HepG2 (cell line): Measurements from ENCODE around the gene CMTM1. TPM values are rescaled to one million over a fixed set of nuclear protein-coding genes. Genes with fewer than 3 reads are reported as not detected.

Experiments
- ATAD3A ChIP-seq: sonication (generic); formaldehyde crosslinking; IDR thresholded peaks from 2 replicates; pipeline ENCODE4 v1.4.0; 2020; ENCODE audit warnings: missing genetic modification reagents
- EZH2 ChIP-seq: conservative IDR thresholded peaks from 2 replicates; pipeline ENCODE4 v1.6.1; 2012; ENCODE audit warnings: mild to moderate bottlenecking, low read depth, low read length, moderate library complexity
- FOXA1 ChIP-seq, 2 experiments: fragments of 450-650 bp in 1 of 2; sonication (generic) in 1 of 2; formaldehyde crosslinking in 1 of 2; IDR thresholded peaks; 2 replicates each; pipeline versions ENCODE4 v1.4.0 to v1.6.1; 2016 to 2020; ENCODE audit warnings: missing genetic modification reagents in 1 of 2
- MXD4 ChIP-seq: IDR thresholded peaks from 2 replicates; pipeline ENCODE4 v1.6.1; 2016; ENCODE audit warnings: mild to moderate bottlenecking, missing biosample characterization, missing genetic modification reagents
- NFE2L2 ChIP-seq: fragments of 150-350 bp; IDR thresholded peaks from 2 replicates; pipeline ENCODE4 v1.6.1; 2014; ENCODE audit warnings: low read length
- PLRG1 ChIP-seq: fragments of 450-650 bp; conservative IDR thresholded peaks from 2 replicates; pipeline ENCODE4 v1.6.1; 2016
- RAD21 ChIP-seq: fragments of 450-650 bp; formaldehyde crosslinking; IDR thresholded peaks from 2 replicates; pipeline ENCODE4 v1.5.0; 2020; ENCODE audit warnings: mild to moderate bottlenecking
- SMYD3 ChIP-seq: sonication (generic); formaldehyde crosslinking; IDR thresholded peaks from 2 replicates; pipeline ENCODE4 v1.8.1; 2023; ENCODE audit warnings: mild to moderate bottlenecking, missing genetic modification reagents
- TCF12 ChIP-seq, 2 experiments: fragments of 450-650 bp in 1 of 2; sonication (generic) in 1 of 2; formaldehyde crosslinking in 1 of 2; IDR thresholded peaks; 2 replicates each; pipeline versions ENCODE4 v1.6.1 to v1.8.0; 2017 to 2022; ENCODE audit warnings: antibody characterized with exemption in 1 of 2, mild to moderate bottlenecking in 1 of 2, missing genetic modification reagents in 1 of 2, moderate library complexity in 1 of 2
- ZFP36L1 ChIP-seq: sonication (generic); formaldehyde crosslinking; IDR thresholded peaks from 2 replicates; pipeline ENCODE4 v1.8.0; 2022; ENCODE audit warnings: mild to moderate bottlenecking, missing genetic modification reagents, moderate library complexity
- ZFP41 ChIP-seq: sonication (generic); formaldehyde crosslinking; IDR thresholded peaks from 2 replicates; pipeline ENCODE4 v1.4.0; 2020; ENCODE audit warnings: mild to moderate bottlenecking, missing genetic modification reagents, borderline replicate concordance
- ZNF766 ChIP-seq: sonication (generic); formaldehyde crosslinking; IDR thresholded peaks from 2 replicates; pipeline ENCODE4 v1.5.0; 2020; ENCODE audit warnings: missing genetic modification reagents, borderline replicate concordance
- polyA plus RNA-seq, 8 experiments: library from polyadenylated mRNA; depleted of rRNA in 3 of 8; stranded (reverse) in 7 of 8; unstranded in 1 of 8; fragments of >200 nt; fragmentation: Illumina TruSeq in 4 of 8; extraction: Trizol in 4 of 8; gene quantifications; 2 replicates each; pipeline versions ENCODE4 v1.2.1 to v1.2.3, GENCODE V29; 2011 to 2016; ENCODE audit warnings: low read depth in 4 of 8, missing spikeins in 1 of 8, mixed read lengths in 1 of 8; ENCODE audit not compliant: insufficient read depth in 1 of 8
- total RNA-seq, 5 experiments: library from RNA; depleted of rRNA; stranded (reverse); fragments of >200 nt; fragmentation: Illumina TruSeq; extraction: Trizol; gene quantifications; 2 replicates each; pipeline ENCODE4 v1.2.3, GENCODE V29; 2016; ENCODE audit warnings: low read depth in 1 of 5
- TF ChIP-seq, protein P1 (sequence below): sonication (generic); formaldehyde crosslinking; IDR thresholded peaks from 2 replicates; pipeline ENCODE4 v1.4.0; 2020; ENCODE audit warnings: mild to moderate bottlenecking, missing genetic modification reagents
- TF ChIP-seq, protein P2 (sequence below): sonication (generic); formaldehyde crosslinking; IDR thresholded peaks from 2 replicates; pipeline ENCODE4 v1.4.0; 2020; ENCODE audit warnings: mild to moderate bottlenecking, missing genetic modification reagents
- TF ChIP-seq, protein P3 (sequence below): sonication (generic); formaldehyde crosslinking; conservative IDR thresholded peaks from 2 replicates; pipeline ENCODE4 v1.4.0; 2020; ENCODE audit warnings: mild to moderate bottlenecking, missing genetic modification reagents, moderate library complexity
- TF ChIP-seq, protein P4 (sequence below): sonication (generic); formaldehyde crosslinking; IDR thresholded peaks from 2 replicates; pipeline ENCODE4 v1.5.0; 2020; ENCODE audit warnings: mild to moderate bottlenecking, missing genetic modification reagents, borderline replicate concordance
- TF ChIP-seq, protein P5 (sequence below): sonication (generic); formaldehyde crosslinking; IDR thresholded peaks from 2 replicates; pipeline ENCODE4 v1.9.0; 2022; ENCODE audit warnings: low read depth, missing genetic modification reagents

Gene CMTM1
- total and polyA plus RNA-seq, 2 of the 13 experiments (the other 11 are each of a cell fraction or from before 2014, with no cell fraction given) = 1.7 to 2.9 TPM

DNA sequence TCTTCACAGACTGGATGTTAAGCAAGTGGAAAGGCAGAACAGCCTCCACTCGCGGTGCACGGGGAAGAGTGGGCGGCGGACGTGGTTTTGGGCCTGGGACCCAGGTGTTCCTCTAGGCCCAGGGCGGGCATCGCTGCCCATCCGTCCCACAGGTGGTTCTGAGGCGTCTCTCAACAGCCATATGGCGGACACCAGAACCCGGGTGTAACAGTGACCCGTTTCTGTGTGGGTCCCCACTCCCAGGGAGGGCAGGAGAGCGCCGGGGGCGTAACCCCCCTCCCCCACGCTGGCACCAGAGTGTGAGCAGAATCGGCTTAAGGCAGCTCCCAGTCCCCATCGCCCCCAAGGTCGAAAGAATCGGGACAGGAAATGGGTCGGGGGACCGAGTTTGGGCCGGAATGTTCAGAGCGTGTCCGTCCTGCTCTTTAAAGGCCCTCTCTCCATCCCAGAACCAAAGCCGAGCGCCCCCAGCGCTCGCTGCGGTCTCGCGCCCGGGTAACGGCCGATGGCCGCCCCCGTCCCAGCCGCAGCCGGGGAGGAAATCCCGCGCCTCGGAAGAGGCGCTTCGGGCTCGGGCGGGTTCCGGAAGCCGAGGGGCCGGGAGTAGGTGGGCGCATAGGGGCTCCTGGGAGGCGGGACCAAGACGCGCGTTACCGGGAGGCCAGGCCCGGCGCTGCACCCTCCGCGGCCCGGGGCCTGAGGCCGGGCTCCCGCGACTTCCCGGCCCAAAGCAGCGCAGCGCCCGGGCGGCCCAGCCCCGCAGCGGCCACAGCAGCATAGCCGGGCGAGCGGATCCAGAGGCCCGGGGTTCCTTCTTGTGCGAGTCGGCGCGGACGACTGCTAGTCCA is 16.7 kb upstream of the CMTM1 start, which contains the start of gene TK2 (continued):
- TF ChIP-seq, protein P1, sequence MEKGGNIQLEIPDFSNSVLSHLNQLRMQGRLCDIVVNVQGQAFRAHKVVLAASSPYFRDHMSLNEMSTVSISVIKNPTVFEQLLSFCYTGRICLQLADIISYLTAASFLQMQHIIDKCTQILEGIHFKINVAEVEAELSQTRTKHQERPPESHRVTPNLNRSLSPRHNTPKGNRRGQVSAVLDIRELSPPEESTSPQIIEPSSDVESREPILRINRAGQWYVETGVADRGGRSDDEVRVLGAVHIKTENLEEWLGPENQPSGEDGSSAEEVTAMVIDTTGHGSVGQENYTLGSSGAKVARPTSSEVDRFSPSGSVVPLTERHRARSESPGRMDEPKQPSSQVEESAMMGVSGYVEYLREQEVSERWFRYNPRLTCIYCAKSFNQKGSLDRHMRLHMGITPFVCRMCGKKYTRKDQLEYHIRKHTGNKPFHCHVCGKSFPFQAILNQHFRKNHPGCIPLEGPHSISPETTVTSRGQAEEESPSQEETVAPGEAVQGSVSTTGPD = no peak
- TF ChIP-seq EZH2 (no peak), MXD4 (peak; percentile 63; the same call in 1 of the 2 replicates), ZFP36L1 (0 out of 2 replicates have a peak, but pooled peaks have one; percentile 72), TCF12 (IDR thresholded peaks at IDR 0.05) (no peak), TCF12 (CRISPR knock-in tag; IDR thresholded peaks at IDR 0.05) (no peak; the same call in none of the 2 replicates), PLRG1 (no peak), ATAD3A (CRISPR knock-in tag) (no peak), RAD21 (CRISPR knock-in tag) (peak; percentile 47), NFE2L2 (no peak), FOXA1 (IDR thresholded peaks at IDR 0.05) (no peak), FOXA1 (CRISPR knock-in tag; IDR thresholded peaks at IDR 0.05) (no peak), ZNF766 (CRISPR knock-in tag) (peak; percentile 84; the same call in 1 of the 2 replicates), ZFP41 (CRISPR knock-in tag) (no peak), SMYD3 (CRISPR knock-in tag) (no peak)
- TF ChIP-seq, protein P2, sequence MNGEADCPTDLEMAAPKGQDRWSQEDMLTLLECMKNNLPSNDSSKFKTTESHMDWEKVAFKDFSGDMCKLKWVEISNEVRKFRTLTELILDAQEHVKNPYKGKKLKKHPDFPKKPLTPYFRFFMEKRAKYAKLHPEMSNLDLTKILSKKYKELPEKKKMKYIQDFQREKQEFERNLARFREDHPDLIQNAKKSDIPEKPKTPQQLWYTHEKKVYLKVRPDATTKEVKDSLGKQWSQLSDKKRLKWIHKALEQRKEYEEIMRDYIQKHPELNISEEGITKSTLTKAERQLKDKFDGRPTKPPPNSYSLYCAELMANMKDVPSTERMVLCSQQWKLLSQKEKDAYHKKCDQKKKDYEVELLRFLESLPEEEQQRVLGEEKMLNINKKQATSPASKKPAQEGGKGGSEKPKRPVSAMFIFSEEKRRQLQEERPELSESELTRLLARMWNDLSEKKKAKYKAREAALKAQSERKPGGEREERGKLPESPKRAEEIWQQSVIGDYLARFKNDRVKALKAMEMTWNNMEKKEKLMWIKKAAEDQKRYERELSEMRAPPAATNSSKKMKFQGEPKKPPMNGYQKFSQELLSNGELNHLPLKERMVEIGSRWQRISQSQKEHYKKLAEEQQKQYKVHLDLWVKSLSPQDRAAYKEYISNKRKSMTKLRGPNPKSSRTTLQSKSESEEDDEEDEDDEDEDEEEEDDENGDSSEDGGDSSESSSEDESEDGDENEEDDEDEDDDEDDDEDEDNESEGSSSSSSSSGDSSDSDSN (CRISPR knock-in tag) = peak; percentile 98
- TF ChIP-seq, protein P3, sequence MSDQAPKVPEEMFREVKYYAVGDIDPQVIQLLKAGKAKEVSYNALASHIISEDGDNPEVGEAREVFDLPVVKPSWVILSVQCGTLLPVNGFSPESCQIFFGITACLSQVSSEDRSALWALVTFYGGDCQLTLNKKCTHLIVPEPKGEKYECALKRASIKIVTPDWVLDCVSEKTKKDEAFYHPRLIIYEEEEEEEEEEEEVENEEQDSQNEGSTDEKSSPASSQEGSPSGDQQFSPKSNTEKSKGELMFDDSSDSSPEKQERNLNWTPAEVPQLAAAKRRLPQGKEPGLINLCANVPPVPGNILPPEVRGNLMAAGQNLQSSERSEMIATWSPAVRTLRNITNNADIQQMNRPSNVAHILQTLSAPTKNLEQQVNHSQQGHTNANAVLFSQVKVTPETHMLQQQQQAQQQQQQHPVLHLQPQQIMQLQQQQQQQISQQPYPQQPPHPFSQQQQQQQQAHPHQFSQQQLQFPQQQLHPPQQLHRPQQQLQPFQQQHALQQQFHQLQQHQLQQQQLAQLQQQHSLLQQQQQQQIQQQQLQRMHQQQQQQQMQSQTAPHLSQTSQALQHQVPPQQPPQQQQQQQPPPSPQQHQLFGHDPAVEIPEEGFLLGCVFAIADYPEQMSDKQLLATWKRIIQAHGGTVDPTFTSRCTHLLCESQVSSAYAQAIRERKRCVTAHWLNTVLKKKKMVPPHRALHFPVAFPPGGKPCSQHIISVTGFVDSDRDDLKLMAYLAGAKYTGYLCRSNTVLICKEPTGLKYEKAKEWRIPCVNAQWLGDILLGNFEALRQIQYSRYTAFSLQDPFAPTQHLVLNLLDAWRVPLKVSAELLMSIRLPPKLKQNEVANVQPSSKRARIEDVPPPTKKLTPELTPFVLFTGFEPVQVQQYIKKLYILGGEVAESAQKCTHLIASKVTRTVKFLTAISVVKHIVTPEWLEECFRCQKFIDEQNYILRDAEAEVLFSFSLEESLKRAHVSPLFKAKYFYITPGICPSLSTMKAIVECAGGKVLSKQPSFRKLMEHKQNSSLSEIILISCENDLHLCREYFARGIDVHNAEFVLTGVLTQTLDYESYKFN = peak; percentile 40
- TF ChIP-seq, protein P4, sequence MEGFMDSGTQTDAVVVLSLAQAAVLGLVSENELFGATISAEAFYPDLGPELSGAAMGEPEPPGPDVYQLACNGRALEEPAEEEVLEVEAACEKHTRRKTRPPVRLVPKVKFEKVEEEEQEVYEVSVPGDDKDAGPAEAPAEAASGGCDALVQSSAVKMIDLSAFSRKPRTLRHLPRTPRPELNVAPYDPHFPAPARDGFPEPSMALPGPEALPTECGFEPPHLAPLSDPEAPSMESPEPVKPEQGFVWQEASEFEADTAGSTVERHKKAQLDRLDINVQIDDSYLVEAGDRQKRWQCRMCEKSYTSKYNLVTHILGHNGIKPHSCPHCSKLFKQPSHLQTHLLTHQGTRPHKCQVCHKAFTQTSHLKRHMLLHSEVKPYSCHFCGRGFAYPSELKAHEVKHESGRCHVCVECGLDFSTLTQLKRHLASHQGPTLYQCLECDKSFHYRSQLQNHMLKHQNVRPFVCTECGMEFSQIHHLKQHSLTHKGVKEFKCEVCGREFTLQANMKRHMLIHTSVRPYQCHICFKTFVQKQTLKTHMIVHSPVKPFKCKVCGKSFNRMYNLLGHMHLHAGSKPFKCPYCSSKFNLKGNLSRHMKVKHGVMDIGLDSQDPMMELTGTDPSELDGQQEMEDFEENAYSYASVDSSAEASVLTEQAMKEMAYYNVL = peak; percentile 64; the same call in 1 of the 2 replicates
- TF ChIP-seq, protein P5, sequence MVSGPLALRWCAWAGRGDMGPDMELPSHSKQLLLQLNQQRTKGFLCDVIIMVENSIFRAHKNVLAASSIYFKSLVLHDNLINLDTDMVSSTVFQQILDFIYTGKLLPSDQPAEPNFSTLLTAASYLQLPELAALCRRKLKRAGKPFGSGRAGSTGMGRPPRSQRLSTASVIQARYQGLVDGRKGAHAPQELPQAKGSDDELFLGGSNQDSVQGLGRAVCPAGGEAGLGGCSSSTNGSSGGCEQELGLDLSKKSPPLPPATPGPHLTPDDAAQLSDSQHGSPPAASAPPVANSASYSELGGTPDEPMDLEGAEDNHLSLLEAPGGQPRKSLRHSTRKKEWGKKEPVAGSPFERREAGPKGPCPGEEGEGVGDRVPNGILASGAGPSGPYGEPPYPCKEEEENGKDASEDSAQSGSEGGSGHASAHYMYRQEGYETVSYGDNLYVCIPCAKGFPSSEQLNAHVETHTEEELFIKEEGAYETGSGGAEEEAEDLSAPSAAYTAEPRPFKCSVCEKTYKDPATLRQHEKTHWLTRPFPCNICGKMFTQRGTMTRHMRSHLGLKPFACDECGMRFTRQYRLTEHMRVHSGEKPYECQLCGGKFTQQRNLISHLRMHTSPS (CRISPR knock-in tag) = no peak
